GM21825 (cell line): ENCODE data around the gene WNT5A.

Experiments used
- ATAC-seq: cut with Tn5 transposase; IDR thresholded peaks from one replicate; pipeline ENCODE4 v1.9.1; 2021; ENCODE audit warnings: mild to moderate bottlenecking, moderate library complexity; ENCODE audit not compliant: unreplicated experiment

WNT5A gene

DNA sequence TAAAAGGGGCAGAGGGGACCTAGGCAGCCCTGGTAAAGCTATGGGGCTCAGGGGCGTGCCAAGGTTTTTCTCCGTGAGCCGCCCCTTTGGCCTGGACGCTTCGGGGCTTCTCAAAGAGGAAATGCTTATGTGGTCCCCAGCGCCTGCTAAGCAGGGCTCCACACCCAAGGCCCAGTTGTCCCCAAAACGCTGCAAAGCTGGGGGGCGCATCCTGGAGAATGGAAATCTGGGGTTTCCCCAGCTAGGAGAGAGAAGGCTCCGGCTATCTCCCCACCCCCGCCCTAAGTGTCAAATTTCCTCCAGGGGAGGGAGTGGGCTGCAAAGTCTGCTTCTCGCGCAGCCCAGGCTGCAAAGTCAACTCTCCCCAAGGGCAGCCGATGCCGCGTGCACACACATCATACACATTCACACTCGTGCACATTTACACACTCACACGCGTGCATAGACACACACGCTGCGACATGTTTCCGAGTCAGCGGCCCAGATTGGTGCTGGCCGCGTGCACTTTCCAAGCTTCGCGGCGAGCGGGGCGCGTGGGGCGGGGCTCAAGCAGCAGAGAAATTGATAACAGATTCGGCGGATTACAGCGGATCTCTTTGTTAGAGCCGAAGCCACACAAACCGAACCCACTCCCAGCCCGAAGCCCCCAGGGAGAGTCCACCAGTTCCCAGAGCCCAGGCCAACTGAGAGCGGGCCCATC lies 4.5 kb downstream of the WNT5A start:
- ATAC-seq, result no peak

GRCh38 chr3:55481744-55482495 lies 5.2 kb downstream of the WNT5A start:
- no peak for ATAC-seq

- ATAC-seq, result no peak
Measured at GRCh38 chr3:55480911-55481743, 6.0 kb downstream of the WNT5A start.

GRCh38 chr3:55477306-55478303 lies 9.5 kb downstream of the WNT5A start:
- no peak for ATAC-seq

DNA sequence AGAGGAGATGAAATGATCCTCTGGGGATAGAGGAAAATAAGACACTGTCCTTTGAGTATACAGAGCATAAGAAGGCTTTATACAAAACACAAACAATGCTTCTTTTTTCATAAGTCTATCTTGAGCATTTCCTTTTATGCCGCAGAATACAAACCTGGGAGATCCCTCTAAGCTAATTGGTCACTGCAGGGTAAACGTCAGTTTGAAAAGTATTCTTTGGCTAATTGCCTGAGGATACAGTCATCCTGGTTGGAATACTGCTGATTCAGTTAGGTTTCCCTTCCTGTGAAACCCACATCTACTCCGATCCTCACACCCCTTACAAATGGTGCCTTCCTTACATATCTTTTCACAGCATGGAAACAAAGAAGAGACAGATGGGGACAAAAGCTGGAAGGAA lies 10.6 kb downstream of the WNT5A start:
- no peak for ATAC-seq

- no peak for ATAC-seq
Measured at GRCh38 chr3:55474213-55474632, 12.9 kb downstream of the WNT5A start.

DNA sequence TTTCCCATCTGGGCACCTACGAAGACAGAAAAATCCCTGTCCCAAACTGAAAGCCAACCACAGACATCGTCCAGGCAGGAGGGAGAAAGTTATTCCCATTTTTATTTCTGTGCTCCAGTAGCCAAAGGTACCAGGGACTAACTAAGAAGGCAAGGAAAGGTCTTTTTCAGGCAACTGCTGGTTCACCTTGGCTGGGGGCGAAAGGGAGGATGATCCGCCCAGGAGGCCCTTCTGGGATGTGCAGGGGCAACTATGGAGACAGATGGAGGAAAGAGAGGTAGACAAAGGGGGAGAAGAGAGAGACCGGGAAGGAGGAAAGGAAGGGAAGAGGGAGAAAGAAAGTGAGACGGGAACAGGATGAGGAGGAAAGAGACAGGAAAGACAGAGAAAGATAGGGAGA lies 13.3 kb downstream of the WNT5A start:
- no peak for ATAC-seq

- ATAC-seq, result no peak
Measured at GRCh38 chr3:55471522-55472280, 15.4 kb downstream of the WNT5A start.

DNA sequence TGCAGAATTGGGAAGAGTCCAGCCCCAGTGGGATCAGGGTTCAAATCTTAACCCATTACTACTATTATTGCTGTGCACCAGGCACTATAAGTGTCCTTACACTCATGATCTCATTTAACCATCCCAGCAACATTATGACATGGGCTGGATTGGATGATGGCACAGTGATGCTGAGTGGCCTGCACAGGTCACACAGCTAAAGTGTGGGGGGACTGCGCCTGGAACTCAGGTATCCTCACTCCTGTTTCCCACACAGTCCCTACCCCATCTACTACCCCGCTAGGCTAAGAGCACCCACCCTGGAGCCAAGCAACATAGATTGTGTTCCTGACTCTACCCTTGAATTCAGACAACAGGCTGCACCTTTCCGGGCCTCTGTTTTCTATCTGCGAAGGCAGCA lies 16.0 kb downstream of the WNT5A start:
- no peak for ATAC-seq

DNA sequence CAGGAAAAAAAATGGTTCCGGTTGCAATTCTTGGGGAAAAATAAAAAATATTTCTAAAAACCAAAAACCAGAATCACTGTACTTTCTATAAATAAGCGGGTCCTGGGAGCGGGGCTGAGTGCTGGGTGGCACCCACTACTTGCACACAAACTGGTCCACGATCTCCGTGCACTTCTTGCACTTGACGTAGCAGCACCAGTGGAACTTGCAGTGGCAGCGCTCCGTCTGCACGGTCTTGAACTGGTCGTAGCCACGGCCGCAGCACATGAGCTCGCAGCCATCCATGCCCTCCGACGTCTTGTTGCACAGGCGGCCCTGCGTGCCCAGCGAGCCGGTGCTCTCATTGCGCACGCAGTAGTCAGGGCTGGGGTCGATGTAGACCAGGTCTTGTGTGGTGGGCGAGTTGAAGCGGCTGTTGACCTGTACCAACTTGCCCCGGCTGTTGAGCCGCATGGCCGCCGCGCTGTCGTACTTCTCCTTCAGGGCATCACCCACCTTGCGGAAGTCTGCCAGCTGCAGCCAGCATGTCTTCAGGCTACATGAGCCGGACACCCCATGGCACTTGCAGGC lies 17.1 kb downstream of the WNT5A start:
- no peak for ATAC-seq

GRCh38 chr3:55468251-55468650 lies 18.9 kb downstream of the WNT5A start:
- no peak for ATAC-seq

- ATAC-seq, result no peak
Measured at GRCh38 chr3:55467099-55467498, 20.0 kb downstream of the WNT5A start.

GRCh38 chr3:55466526-55466925 lies 20.6 kb downstream of the WNT5A start:
- no peak for ATAC-seq

DNA sequence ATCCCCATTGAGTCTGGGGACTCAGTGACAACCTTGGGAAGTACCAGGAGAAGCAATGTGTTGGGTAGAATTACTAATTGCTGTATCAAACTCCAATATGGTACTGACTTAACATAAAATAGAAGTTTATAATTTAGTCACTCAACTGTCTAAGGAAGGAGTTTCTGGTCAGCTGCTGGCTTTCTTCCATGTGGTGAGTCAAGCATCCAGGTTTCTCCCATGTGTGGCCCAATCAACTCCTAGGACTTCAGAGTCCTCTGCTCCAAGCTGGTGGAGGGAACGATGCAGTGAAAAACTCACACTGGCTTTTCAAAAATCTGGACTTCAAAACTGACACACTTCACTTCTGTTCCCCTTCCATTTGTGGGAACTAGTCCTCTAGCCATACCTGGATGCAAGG lies 25.2 kb downstream of the WNT5A start:
- no peak for ATAC-seq

DNA sequence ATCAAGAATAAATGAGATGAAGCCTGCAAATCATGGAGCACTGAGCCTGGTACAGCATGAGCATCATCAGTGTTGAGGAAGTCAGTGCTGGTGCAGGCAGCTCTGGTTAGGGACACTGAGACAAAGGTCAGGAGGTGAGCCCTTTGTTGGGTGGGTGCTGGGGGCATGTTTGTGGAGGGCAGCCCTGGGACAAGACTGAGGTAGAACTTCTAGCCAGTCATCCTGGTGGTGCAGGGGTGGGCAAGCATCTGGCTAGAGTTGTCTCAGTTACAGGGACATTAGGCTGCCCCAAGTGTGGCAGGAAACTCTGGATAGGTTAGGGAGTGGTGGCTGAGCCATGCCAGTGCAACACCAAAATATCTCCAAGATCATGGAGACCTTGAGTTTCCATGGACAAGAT lies 27.3 kb downstream of the WNT5A start:
- ATAC-seq, result no peak

DNA sequence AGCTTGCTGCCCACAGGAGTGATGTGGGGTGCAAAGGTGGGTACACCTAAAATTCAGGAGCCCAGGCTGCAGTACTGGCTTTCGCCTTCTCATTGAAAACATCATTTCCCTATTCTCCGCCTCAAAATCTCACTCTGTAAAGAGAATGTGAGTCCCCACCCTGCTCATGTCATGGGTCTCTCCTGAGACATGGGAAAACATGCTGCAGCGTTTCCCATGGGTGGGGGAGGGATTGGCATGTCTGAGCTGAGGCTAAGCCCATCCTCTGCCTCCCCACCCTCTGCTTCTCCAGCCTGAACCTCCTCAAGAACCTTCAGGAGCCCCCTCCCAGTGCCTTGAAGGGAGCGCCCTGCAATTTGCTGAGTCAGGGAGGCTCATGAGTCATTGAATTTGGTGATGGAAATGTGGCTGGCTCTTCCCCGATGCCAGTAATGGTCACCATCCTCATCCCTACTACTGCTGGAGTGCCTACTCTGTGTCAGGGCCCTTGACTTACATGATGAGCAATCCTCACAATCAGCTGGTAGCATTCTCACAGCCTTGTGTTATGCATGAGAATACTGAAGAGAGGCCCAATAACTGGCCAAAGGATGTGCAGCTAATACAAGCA lies 28.8 kb downstream of the WNT5A start:
- ATAC-seq, result no peak

GRCh38 chr3:55455915-55456314 lies 31.2 kb downstream of the WNT5A start:
- no peak for ATAC-seq

GRCh38 chr3:55454611-55455010 lies 32.5 kb downstream of the WNT5A start:
- ATAC-seq, result no peak

- no peak for ATAC-seq
Measured at GRCh38 chr3:55453886-55454496, 33.1 kb downstream of the WNT5A start.
